K562 (cell line): ENCODE data around the gene TRPM4. TPM values are rescaled to one million over a fixed set of nuclear protein-coding genes. Genes with fewer than 3 reads are reported as not detected.

Source experiments
- CREM ChIP-seq: IDR thresholded peaks from 2 replicates; pipeline ENCODE4 v1.6.1; 2014; ENCODE audit warnings: antibody characterized with exemption, low read depth
- CTCF ChIP-seq, 3 experiments: IDR thresholded peaks in 2 of 3; conservative IDR thresholded peaks in 1 of 3; 2 replicates each; pipeline ENCODE4 v1.5.1; 2011 to 2012; ENCODE audit warnings: low read length in 3 of 3, mild to moderate bottlenecking in 3 of 3, control low read depth in 2 of 3, improper control_type of control experiment in 1 of 3, inconsistent platforms in 1 of 3, low read depth in 1 of 3, mixed read lengths in 1 of 3, moderate library complexity in 1 of 3; ENCODE audit not compliant: insufficient read depth in 2 of 3
- CXXC5 ChIP-seq: fragments of 250-450 bp; sonication (Bioruptor Pico); IDR thresholded peaks from 2 replicates; pipeline ENCODE4 v1.8.0; 2022; ENCODE audit warnings: inconsistent platforms, mild to moderate bottlenecking, moderate library complexity
- ETV6 ChIP-seq, 3 experiments: fragments of 150-350 bp in 1 of 3; sonication (generic) in 1 of 3; formaldehyde crosslinking in 1 of 3; IDR thresholded peaks; 2 replicates each; pipeline versions ENCODE4 v1.6.1 to v1.8.0; 2014 to 2022; ENCODE audit warnings: borderline replicate concordance in 2 of 3, low read depth in 2 of 3, antibody characterized with exemption in 1 of 3, low read length in 1 of 3, mild to moderate bottlenecking in 1 of 3, missing genetic modification reagents in 1 of 3
- FOXA1 ChIP-seq: fragments of 450-650 bp; IDR thresholded peaks from 2 replicates; pipeline ENCODE4 v1.6.1; 2016; ENCODE audit warnings: mild to moderate bottlenecking, borderline replicate concordance
- KDM1A ChIP-seq, 2 experiments: fragments of 450-650 bp; IDR thresholded peaks; 2 replicates each; pipeline ENCODE4 v1.6.1; 2016; ENCODE audit warnings: mild to moderate bottlenecking in 2 of 2
- MNT ChIP-seq, 2 experiments: fragments of 450-650 bp; conservative IDR thresholded peaks; 2 replicates each; pipeline ENCODE4 v1.6.1; 2017; ENCODE audit warnings: mild to moderate bottlenecking in 2 of 2, moderate library complexity in 2 of 2
- MTA1 ChIP-seq: fragments of 450-650 bp; IDR thresholded peaks from 2 replicates; pipeline ENCODE4 v1.6.1; 2017; ENCODE audit warnings: borderline replicate concordance
- PTBP1 ChIP-seq: fragments of 200-400 bp; formaldehyde crosslinking; IDR thresholded peaks from 2 replicates; pipeline ENCODE4 v1.6.1; 2017; ENCODE audit warnings: low read depth, low read length
- RAD21 ChIP-seq, 2 experiments: fragments of 250-450 bp in 1 of 2; fragments of 450-650 bp in 1 of 2; sonication (Bioruptor Pico) in 1 of 2; formaldehyde crosslinking in 1 of 2; IDR thresholded peaks in 1 of 2; conservative IDR thresholded peaks in 1 of 2; 2 replicates each; pipeline versions ENCODE4 v1.4.0 to v1.8.0; 2020 to 2022; ENCODE audit warnings: mild to moderate bottlenecking in 2 of 2, moderate library complexity in 1 of 2
- RBFOX2 ChIP-seq: fragments of 200-400 bp; formaldehyde crosslinking; IDR thresholded peaks from 2 replicates; pipeline ENCODE4 v1.6.1; 2017; ENCODE audit warnings: low read depth, mild to moderate bottlenecking, low read length, moderate library complexity
- RFX7 ChIP-seq: fragments of 250-450 bp; sonication (Bioruptor Pico); IDR thresholded peaks from 2 replicates; pipeline ENCODE4 v1.5.1; 2021; ENCODE audit warnings: mild to moderate bottlenecking
- RNF219 ChIP-seq: fragments of 250-450 bp; sonication (Bioruptor Pico); IDR thresholded peaks from 2 replicates; pipeline ENCODE4 v1.5.0; 2022; ENCODE audit warnings: mild to moderate bottlenecking
- SLC30A9 ChIP-seq: fragments of 250-450 bp; sonication (Bioruptor Pico); IDR thresholded peaks from 2 replicates; pipeline ENCODE4 v1.8.0; 2022; ENCODE audit warnings: mild to moderate bottlenecking, moderate library complexity
- SRSF1 ChIP-seq: fragments of 200-400 bp; formaldehyde crosslinking; IDR thresholded peaks from 2 replicates; pipeline ENCODE4 v1.6.1; 2017; ENCODE audit warnings: mild to moderate bottlenecking, low read depth, low read length, moderate library complexity
- SUPT5H ChIP-seq: fragments of 450-650 bp; IDR thresholded peaks from 2 replicates; pipeline ENCODE4 v1.6.1; 2016
- ZBTB2 ChIP-seq: fragments of 450-650 bp; IDR thresholded peaks from 2 replicates; pipeline ENCODE4 v1.6.1; 2016; ENCODE audit warnings: antibody characterized with exemption
- ZNF354B ChIP-seq: fragments of 250-450 bp; sonication (Bioruptor Pico); IDR thresholded peaks from 2 replicates; pipeline ENCODE4 v1.4.0; 2020
- polyA plus RNA-seq, 8 experiments: library from polyadenylated mRNA; depleted of rRNA in 4 of 8; stranded (reverse) in 5 of 8; unstranded in 3 of 8; fragments of >200 nt; fragmentation: Nextera tagmentation in 2 of 8; fragmentation: Illumina TruSeq in 1 of 8; extraction: Ambion mirVana in 2 of 8; extraction: Trizol in 1 of 8; gene quantifications; 2 replicates each; pipeline versions ENCODE4 v1.2.1 to v1.2.3, GENCODE V29; 2011 to 2014; ENCODE audit warnings: inconsistent platforms in 1 of 8, missing spikeins in 1 of 8
- total RNA-seq, 7 experiments: library from RNA; depleted of rRNA in 6 of 7; stranded (reverse); fragments of >200 nt in 6 of 7; fragmentation: Illumina TruSeq in 2 of 7; extraction: Trizol in 2 of 7; gene quantifications; 2 replicates each; pipeline versions ENCODE4 v1.2.1 to v1.2.3, GENCODE V29; 2011 to 2021; ENCODE audit warnings: low replicate concordance in 1 of 7
- TF ChIP-seq, protein P1 (sequence below): sonication (generic); formaldehyde crosslinking; IDR thresholded peaks from 2 replicates; pipeline ENCODE4 v1.8.0; 2022; ENCODE audit warnings: mild to moderate bottlenecking, missing genetic modification reagents

Gene TRPM4
- total and polyA plus RNA-seq, 9 of the 15 experiments (the other 6 are each of a cell fraction or from before 2014, with no cell fraction given), result 6.5 to 45.4 (median 15.2) TPM

DNA sequence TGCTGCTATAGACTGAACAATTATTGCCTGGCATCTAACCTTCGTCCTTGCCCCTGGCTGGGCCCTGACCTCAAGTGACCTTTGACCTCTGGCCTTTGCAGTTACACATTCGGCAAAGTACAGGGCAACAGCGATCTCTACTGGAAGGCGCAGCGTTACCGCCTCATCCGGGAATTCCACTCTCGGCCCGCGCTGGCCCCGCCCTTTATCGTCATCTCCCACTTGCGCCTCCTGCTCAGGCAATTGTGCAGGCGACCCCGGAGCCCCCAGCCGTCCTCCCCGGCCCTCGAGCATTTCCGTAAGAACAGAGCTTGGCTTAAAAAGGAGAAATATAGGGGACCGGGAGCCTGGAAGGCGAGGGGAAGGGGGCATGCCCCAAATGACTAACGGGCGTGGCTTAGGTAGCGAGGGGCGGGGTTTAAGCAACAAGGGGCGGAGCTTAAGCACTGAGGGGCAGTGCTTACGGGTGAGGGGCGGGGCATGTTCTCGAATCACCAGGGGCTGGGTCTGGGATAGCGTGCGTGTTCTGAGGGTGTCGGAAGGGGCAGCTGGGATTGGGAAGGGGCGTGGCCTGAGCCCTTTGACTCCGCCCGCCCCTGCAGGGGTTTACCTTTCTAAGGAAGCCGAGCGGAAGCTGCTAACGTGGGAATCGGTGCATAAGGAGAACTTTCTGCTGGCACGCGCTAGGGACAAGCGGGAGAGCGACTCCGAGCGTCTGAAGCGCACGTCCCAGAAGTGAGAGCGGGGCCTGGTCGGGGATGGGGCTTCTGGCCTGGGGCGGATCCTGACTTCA, 52.7 kb downstream of the TRPM4 start (continued):
- TF ChIP-seq, protein P1, sequence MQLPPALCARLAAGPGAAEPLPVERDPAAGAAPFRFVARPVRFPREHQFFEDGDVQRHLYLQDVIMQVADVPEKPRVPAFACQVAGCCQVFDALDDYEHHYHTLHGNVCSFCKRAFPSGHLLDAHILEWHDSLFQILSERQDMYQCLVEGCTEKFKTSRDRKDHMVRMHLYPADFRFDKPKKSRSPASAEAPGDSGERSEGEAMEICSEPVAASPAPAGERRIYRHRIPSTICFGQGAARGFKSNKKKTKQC (CRISPR knock-in tag), result no peak
- TF ChIP-seq RNF219 (CRISPR knock-in tag) (no peak), ETV6 (IDR thresholded peaks at IDR 0.05; ENCODE audit: borderline replicate concordance in 1 of 2, low read depth in 2 of 2, low read length in 1 of 2) (no peak), ETV6 (CRISPR knock-in tag; IDR thresholded peaks at IDR 0.05; ENCODE audit: borderline replicate concordance) (no peak), CXXC5 (CRISPR knock-in tag) (0 out of 2 replicates have a peak, but pooled peaks have one; percentile 9), MNT (conservative IDR thresholded peaks at IDR 0.05) (0 out of 4 replicates have a peak, but pooled peaks of 1 of the 2 experiments have one; percentile 50), RAD21 (CRISPR knock-in tag; conservative IDR thresholded peaks at IDR 0.05 in 1 of 2, IDR thresholded peaks at IDR 0.05 in 1 of 2) (peak; percentile 22 to 63; a peak in 2 of 4 replicates), SLC30A9 (CRISPR knock-in tag) (no peak), RBFOX2 (peak; percentile 48; the same call in 1 of the 2 replicates), CREM (peak; percentile 80), ZBTB2 (no peak), ZNF354B (CRISPR knock-in tag) (no peak), SUPT5H (0 out of 2 replicates have a peak, but pooled peaks have one; percentile 16), FOXA1 (no peak), SRSF1 (no peak), RFX7 (CRISPR knock-in tag) (no peak), PTBP1 (no peak), MTA1 (no peak), KDM1A (IDR thresholded peaks at IDR 0.05) (no peak), CTCF (IDR thresholded peaks at IDR 0.05 in 2 of 3, conservative IDR thresholded peaks at IDR 0.05 in 1 of 3; ENCODE audit: insufficient read depth in 2 of 3, low read depth in 1 of 3, low read length in 3 of 3) (peak; percentile 75 to 79 (median 77))
